LNCAP (cell line): ENCODE data around the gene CHDH.

ENCODE experiments used
- CTCF ChIP-seq: fragments of 450-650 bp; IDR thresholded peaks from 2 replicates; pipeline ENCODE4 v1.5.1; 2017; ENCODE audit warnings: mild to moderate bottlenecking

CHDH gene

GRCh38 chr3:53821631-53822121 is 24.5 kb downstream of the CHDH start:
- no peak for TF ChIP-seq CTCF

DNA sequence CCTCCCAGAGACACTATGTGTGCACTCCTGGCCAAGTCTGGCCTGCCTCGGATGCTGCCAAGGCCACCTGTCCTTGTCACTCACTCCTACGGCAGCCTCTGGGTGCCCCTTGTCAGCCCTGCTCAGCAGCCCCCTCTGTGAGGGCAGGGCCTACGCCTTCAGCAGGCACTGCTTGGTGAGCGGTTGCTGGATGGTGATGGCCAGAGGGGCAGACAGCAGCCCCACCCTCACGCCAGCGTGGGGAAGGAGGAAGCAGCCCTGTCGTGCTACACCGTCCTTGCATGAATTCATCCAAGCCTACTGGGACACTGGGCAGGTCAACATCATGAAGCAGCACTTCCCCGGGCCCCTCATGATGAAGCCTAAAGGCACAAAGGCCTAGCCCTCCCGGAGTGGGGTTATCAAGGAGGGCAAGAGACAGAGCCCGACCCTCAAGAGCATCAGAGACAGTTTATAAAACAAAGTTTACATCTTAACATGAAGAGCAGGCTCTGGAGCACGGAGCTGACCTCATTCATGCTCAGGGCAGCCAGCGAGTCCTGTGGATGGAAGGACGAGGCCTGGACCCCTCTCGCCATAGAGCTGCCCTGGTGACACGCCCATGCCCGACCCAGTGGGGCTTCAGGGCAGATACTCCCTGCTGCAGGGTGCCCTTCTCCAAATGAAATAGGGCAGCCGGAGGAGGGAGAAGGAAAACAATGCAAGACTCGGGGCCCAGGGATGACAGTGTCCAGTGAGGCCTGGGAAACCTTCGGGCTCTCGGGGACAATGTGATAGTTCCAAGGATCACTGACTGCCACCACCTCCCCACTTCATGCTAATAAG is 25.3 kb downstream of the CHDH start:
- no peak for TF ChIP-seq CTCF

- TF ChIP-seq CTCF = no peak
Observed at GRCh38 chr3:53820084-53820483, 26.1 kb downstream of the CHDH start.

DNA sequence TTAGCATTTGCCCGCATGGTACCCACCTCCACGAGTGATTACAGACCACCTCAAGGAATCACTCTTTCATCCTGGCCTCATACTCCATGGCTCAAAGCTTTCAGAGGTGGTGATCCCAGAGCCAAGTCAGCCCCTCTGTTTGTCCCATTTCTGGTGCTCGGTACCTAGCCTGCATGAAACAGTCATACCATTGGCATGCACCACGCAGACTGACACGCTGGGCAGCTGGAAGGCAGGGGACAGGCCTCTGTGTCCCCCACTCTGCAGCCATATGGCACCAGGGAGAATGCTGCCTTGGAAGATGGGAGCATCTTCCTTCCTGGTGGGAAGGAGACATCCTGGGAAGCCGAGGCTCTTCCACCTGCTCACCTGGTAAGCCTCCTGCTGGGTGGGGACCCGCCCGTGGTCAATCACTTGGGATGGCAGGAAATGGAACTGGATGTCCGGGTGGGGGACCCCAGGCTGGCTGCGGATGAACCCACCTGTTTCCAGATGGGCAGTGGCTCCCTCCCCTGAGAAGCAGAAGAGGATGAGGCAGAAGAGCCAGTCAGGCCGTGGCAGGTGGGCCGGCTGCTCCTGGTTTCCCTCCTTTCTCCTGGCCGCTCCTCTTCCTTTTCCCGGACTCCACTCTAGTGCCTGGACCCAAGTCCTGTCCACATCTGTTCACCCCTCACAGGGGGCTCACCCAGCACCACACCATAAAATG is 26.9 kb downstream of the CHDH start:
- TF ChIP-seq CTCF = no peak

- TF ChIP-seq CTCF = no peak
Observed at GRCh38 chr3:53818221-53819162, 27.7 kb downstream of the CHDH start.

GRCh38 chr3:53817809-53818208 is 28.4 kb downstream of the CHDH start:
- TF ChIP-seq CTCF = no peak

- no peak for TF ChIP-seq CTCF
Observed at GRCh38 chr3:53817211-53817610, 29.0 kb downstream of the CHDH start.
